Measurements from ENCODE around the gene NXN.
"Not testable (repeated sequence)": the region's sequence is repeated elsewhere in the genome, so short reads cannot be mapped to it uniquely, and the experiment has no call there.

NXN gene

DNA sequence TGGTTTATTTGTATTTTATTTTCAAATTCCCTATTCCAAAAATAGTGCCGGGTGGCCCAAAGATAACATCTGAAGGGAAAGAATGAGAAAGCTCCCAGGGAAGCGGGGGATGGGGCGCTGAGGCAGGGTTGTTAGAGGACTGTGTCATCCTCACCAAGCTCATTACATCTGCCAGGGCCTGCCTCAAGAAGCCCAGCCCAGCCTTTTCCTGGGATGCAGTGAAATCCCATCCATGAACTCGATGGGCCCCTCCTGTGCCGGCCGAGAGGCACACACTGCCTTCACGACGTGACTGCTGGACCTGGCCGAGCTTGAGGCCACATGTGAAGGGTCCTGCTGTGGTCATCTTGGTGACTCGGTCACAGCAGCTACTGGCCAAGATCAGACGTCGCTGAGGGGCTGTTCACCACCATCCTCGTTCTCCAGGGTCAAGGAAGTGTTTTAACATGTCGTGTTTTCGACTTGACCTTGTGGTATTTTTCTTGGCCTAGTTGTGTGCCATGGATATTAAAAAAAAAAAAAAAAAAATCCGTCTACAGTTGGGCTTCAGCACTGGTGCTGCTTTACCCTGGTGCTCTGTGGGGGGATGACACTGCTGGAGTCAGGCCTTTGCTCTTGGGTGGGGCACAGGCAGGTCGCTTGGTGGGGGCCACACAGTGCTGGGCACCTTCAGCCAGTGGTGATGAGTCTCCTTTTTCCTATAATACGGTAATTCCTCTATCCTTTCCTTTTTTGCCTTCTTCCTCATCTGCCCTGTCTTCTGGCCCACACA lies 22.2 kb upstream of the NXN start:
- TF ChIP-seq ZFX (IDR thresholded peaks at IDR 0.05) = no peak
- TF ChIP-seq, protein P1, sequence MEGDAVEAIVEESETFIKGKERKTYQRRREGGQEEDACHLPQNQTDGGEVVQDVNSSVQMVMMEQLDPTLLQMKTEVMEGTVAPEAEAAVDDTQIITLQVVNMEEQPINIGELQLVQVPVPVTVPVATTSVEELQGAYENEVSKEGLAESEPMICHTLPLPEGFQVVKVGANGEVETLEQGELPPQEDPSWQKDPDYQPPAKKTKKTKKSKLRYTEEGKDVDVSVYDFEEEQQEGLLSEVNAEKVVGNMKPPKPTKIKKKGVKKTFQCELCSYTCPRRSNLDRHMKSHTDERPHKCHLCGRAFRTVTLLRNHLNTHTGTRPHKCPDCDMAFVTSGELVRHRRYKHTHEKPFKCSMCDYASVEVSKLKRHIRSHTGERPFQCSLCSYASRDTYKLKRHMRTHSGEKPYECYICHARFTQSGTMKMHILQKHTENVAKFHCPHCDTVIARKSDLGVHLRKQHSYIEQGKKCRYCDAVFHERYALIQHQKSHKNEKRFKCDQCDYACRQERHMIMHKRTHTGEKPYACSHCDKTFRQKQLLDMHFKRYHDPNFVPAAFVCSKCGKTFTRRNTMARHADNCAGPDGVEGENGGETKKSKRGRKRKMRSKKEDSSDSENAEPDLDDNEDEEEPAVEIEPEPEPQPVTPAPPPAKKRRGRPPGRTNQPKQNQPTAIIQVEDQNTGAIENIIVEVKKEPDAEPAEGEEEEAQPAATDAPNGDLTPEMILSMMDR (conservative IDR thresholded peaks at IDR 0.05) = no peak
- no peak overlapping the region for H3K27ac ChIP-seq

DNA sequence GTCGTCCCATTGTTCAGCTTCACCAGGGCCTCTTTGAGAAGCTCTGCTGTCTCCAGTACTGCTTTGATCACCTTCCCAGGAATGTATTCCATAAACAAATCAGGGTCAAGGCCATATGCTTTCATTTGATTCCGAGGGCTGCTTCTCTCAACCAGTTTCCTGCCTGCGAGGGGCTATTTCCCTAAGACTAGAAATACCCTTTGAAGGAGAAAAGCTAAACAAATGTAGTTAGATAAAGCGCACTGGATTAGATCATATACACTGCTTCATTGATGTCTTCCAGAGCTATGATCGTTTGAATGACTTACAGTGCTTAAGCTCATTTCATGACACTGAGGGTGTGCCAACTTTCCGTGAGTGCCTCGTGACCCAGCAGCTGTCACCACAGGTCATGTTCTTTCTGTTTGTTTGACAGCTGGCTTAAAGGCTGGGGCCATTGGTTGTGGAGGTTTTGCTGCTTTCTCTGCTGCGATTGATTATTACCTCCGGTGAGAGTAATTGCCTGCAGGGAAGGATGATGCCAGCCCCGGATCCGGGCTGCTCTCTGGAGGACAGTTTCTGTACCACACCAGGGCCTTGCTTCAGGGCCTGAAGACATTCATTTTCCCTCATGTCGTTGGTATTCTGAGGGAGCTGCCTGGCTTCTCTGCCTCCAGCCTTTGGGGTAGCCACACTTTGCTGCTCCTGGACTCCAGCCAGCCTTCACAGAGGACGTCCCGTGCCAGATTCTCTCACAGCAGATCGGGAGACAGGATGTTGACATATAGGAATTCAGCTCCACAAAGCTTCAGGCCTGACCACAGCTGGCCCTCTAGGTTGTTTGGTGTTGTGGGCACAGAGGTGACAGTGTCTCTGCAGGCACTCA lies 21.3 kb upstream of the NXN start:
- no peak overlapping the region for H3K27ac ChIP-seq
- TF ChIP-seq, protein P1 (conservative IDR thresholded peaks at IDR 0.05) = no peak
- TF ChIP-seq ZFX (IDR thresholded peaks at IDR 0.05) = no peak

DNA sequence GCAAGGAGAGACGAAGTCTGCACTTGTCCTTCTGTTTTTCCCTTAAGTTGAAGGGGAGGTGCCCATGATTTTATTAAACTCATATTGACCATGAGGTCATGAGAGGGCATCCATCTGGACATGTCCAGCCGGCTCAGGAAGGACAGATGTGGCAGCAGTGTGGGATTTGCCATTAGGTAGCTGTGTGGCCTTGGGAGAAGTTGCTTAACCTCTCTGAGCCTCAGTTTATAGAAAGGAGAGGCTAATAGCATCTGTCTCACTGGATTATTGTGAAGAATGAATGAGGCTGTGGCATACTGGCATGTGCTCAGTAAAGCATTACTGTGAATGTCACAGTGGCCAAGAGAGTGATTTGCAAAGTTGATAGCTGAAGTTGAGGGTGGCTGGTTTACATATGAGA lies 18.5 kb upstream of the NXN start:
- peak overlapping the region; percentile 93; the same call in 1 of the 2 replicates for H3K27ac ChIP-seq
- TF ChIP-seq ZFX (IDR thresholded peaks at IDR 0.05) = no peak
- TF ChIP-seq, protein P1 (conservative IDR thresholded peaks at IDR 0.05) = no peak

DNA sequence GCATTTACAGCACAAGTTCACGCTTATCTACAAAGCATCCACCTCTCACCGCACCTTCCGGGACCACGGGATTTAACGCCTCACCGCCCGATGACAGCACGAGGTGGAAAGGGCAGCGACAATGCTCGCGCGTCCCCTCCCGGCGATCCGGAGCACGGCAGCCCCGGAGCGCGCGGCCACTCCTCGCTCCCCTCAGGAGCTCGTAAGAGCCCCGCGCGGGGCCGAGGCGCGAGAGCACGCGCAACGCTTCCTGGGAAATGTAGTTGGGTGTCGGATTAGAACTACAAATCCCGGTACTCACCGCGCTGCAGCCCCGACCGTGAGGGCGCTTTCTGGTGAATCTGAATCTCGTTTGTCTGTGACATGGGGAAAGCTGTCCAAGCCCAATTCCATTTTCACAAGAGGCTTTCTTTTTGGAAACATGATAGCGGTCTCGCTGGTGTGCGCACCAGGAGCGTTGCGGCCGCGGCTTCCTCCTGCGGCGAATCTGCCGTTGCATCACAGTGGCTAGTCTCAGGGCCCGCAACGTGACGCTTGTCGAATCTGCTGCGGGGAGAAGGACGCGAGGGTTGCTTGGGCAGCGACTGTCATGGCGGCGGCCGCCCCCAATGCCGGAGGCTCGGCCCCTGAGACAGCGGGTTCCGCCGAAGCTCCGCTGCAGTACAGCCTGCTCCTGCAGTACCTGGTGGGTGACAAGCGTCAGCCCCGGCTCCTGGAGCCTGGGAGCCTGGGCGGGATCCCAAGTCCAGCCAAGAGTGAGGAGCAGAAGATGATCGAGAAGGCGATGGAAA lies 17.2 kb upstream of the NXN start, which contains the start of gene TIMM22:
TSS of gene TIMM22 (plus strand) at position 576 of the 791 bp plus-strand sequence. CDS start at position 590, 14 bp downstream.
- H3K27ac ChIP-seq = peak within 1 kb of the TSS; percentile 93
- no peak for TF ChIP-seq ZFX (IDR thresholded peaks at IDR 0.05)
- TF ChIP-seq, protein P1 (conservative IDR thresholded peaks at IDR 0.05) = peak; percentile 100

DNA sequence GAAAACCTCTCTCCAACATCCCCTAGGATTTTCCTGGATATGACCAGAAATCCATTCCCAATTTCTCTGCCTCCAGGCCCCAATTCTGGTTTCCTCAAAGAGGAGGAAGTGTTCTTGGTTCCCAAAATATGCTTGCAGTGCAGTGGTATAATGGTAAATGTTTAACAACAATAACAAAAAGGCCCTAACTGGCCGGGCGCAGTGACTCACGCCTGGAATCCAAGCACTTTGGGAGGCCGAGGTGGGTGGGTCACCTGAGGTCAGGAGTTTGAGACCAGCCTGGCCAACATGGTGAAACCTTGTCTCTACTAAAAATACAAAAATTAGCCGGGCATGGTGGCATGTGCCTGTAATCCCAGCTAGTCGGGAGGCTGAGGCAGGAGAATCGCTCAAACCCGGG lies 15.7 kb upstream of the NXN start:
- not testable (repeated sequence) for H3K27ac ChIP-seq

DNA sequence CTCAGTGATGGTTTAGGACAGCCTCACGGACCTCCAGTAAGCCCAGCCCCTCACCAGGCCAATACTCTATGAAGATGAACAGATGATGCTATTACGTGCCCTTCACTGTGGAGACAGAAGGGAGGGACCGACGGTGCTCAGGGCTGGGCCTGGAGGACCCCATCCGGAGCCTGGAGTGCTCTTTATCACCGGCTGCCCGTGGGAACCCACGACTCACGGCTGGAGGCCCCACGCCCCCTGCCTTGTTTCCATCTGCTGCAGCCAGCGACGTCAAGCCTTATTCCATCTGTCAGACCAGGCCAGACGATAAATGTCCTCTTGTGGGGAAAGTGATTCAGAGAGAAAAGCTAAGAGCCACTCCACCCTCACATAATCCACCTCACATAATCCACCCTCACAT lies 13.4 kb upstream of the NXN start:
- no peak for TF ChIP-seq ZFX (IDR thresholded peaks at IDR 0.05)
- TF ChIP-seq, protein P1 (conservative IDR thresholded peaks at IDR 0.05) = no peak

DNA sequence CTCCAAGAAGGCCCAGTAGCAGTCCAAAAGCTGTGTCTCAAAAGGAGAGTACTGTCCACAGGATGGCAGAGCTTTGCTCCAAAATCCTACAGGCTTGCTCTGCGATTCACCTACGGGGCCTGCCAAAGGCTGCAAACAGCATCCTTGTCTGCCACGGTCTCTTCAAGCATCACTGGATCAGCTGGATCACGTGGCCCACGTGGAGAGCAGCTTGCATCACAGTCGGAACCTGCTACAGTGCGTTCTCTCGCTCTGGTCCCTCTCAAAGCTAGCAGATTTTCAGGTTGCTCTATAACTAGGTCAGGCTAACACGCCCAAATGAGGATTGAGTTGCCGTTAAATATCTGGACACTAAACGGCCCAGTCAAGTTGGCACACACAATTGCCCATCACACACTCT lies 9.0 kb upstream of the NXN start:
- H3K27ac ChIP-seq = no peak overlapping the region
- TF ChIP-seq ZFX (IDR thresholded peaks at IDR 0.05) = no peak
- TF ChIP-seq, protein P1 (conservative IDR thresholded peaks at IDR 0.05) = no peak

More for the DNA sequence above, 13.4 kb upstream of the NXN start:
- no peak overlapping the region for H3K27ac ChIP-seq

Measured in C4-2B (cell line).